HepG2 (cell line): ENCODE data around the gene ZBTB43. TPM values are rescaled to one million over a fixed set of nuclear protein-coding genes. Genes with fewer than 3 reads are reported as not detected.

Experiments
- ATAC-seq: fragments of 200-7000 bp; cut with Tn5 transposase; 3 replicates; pipeline ENCODE4 v1.9.1; 2020; ENCODE audit warnings: mild to moderate bottlenecking, moderate library complexity
- BruUV-seq: library from RNA; stranded (reverse); fragments of 400-500 nt; replicated peaks from 2 replicates; lab custom pipeline; 2021; lab: Mats Ljungman, UMichigan
- CTCF ChIA-PET: fragments of 300-600 bp; formaldehyde crosslinking; extraction: SDS; loops from one replicate; lab custom pipeline; 2021; ENCODE audit warnings: low total read pairs, inconsistent platforms, low intra/inter-chr PET ratio; lab: Yijun Ruan, JAX
- POLR2A ChIA-PET: fragments of 350-600 bp; sonication (Branson Sonifier 250); formaldehyde crosslinking; loops from one replicate; lab custom pipeline; 2020; ENCODE audit warnings: antibody characterized with exemption, inconsistent platforms; lab: Yijun Ruan, JAX
- DNase-seq: peaks from one replicate; pipeline ENCODE4 v3.0.0-alpha.2; 2015; ENCODE audit warnings: low spot score
- FAIRE-seq: peaks from 3 replicates; lab custom pipeline; 2011; peaks lifted over from hg19 to GRCh38; lab: Jason Lieb, UNC
- H2AFZ ChIP-seq: one replicate; pipeline ENCODE4 v1.6.1; 2011; ENCODE audit warnings: low read length, inconsistent platforms
- H3K27ac ChIP-seq: fragments of 300-600 bp; 3 replicates; pipeline ENCODE4 v1.8.0; 2011; ENCODE audit warnings: mixed run types, mild to moderate bottlenecking, mixed read lengths, low read length, inconsistent platforms; ENCODE audit not compliant: insufficient read depth; ENCODE audit errors: extremely low read length
- H3K27me3 ChIP-seq, 2 experiments: fragments of 200-600 bp in 1 of 2; 2 replicates in 1 of 2; 3 replicates in 1 of 2; pipeline versions ENCODE4 v1.6.0 to v1.8.0; 2011; ENCODE audit warnings: low read length in 2 of 2, mild to moderate bottlenecking in 2 of 2, moderate library complexity in 2 of 2, inconsistent platforms in 1 of 2; ENCODE audit not compliant: insufficient read depth in 2 of 2, control insufficient read depth in 1 of 2
- H3K36me3 ChIP-seq, 2 experiments: fragments of 200-600 bp in 1 of 2; replicated peaks in 1 of 2; 2 replicates in 1 of 2; 3 replicates in 1 of 2; pipeline versions ENCODE4 v1.5.1 to v1.8.0; 2011; ENCODE audit warnings: low read length in 2 of 2, inconsistent platforms in 1 of 2; ENCODE audit not compliant: insufficient read depth in 2 of 2, control insufficient read depth in 1 of 2
- H3K4me1 ChIP-seq: 2 replicates; pipeline ENCODE4 v1.5.1; 2012; ENCODE audit warnings: low read length, inconsistent platforms; ENCODE audit not compliant: insufficient read depth
- H3K4me2 ChIP-seq: 2 replicates; pipeline ENCODE4 v1.6.0; 2011; ENCODE audit warnings: low read depth, low read length, inconsistent platforms
- H3K4me3 ChIP-seq, 3 experiments: fragments of 200-600 bp in 1 of 3; sonication (generic), shearing (Covaris generic) in 1 of 3; replicated peaks in 1 of 3; 2 replicates each; pipeline ENCODE4 v1.5.1; 2011 to 2016; ENCODE audit warnings: low read length in 3 of 3, inconsistent platforms in 2 of 3, low read depth in 2 of 3, mild to moderate bottlenecking in 2 of 3, control low read depth in 1 of 3, mixed read lengths in 1 of 3; ENCODE audit not compliant: insufficient read depth in 1 of 3
- H3K79me2 ChIP-seq: one replicate; pipeline ENCODE4 v1.6.1; 2011; ENCODE audit warnings: low read length, inconsistent platforms; ENCODE audit not compliant: insufficient read depth
- H3K9ac ChIP-seq: 2 replicates; pipeline ENCODE4 v1.6.0; 2011; ENCODE audit warnings: mild to moderate bottlenecking, low read depth, low read length, inconsistent platforms; ENCODE audit not compliant: insufficient read depth
- H3K9me3 ChIP-seq: 2 replicates; pipeline ENCODE4 v1.5.1; 2012; ENCODE audit warnings: mild to moderate bottlenecking, low read length
- H4K20me1 ChIP-seq: 2 replicates; pipeline ENCODE4 v1.6.0; 2011; ENCODE audit warnings: inconsistent platforms, mild to moderate bottlenecking, low read length, moderate library complexity; ENCODE audit not compliant: insufficient read depth
- ATF7-NPFF ChIP-seq: sonication (generic); formaldehyde crosslinking; IDR thresholded peaks from 2 replicates; pipeline ENCODE4 v1.8.1; 2023; ENCODE audit warnings: mild to moderate bottlenecking, low read depth, missing genetic modification reagents, moderate library complexity
- ONECUT2 ChIP-seq: sonication (generic); formaldehyde crosslinking; IDR thresholded peaks from 2 replicates; pipeline ENCODE4 v1.4.0; 2020; ENCODE audit warnings: missing genetic modification reagents
- ZNF552 ChIP-seq: sonication (generic); formaldehyde crosslinking; IDR thresholded peaks from 2 replicates; pipeline ENCODE4 v1.9.0; 2022; ENCODE audit warnings: missing genetic modification reagents, mild to moderate bottlenecking, borderline replicate concordance
- WGBS: methylation state at CpG from one replicate; pipeline ENCODE4 v1.1.6; 2017; ENCODE audit warnings: low lambda C conversion rate; 5-methylcytosine and 5-hydroxymethylcytosine counted together
- in situ Hi-C: cut with HindIII; loops from 2 replicates; pipeline ENCODE4 v1.10.0; 2017; ENCODE audit warnings: low pct_unique_long_range_greater_than_20kb; ENCODE audit not compliant: extremely low pct_ligation_motif_present
- intact Hi-C: fragments of 100-400 bp; cut with micrococcal nuclease; formaldehyde crosslinking; loops from one replicate; pipeline ENCODE4 v1.10.0; 2022; ENCODE audit not compliant: unreplicated experiment
- polyA plus RNA-seq, 8 experiments: library from polyadenylated mRNA; depleted of rRNA in 3 of 8; stranded (reverse) in 7 of 8; unstranded in 1 of 8; fragments of >200 nt; fragmentation: Illumina TruSeq in 4 of 8; extraction: Trizol in 4 of 8; gene quantifications; 2 replicates each; pipeline versions ENCODE4 v1.2.1 to v1.2.3, GENCODE V29; 2011 to 2016; ENCODE audit warnings: low read depth in 4 of 8, missing spikeins in 1 of 8, mixed read lengths in 1 of 8; ENCODE audit not compliant: insufficient read depth in 1 of 8
- total RNA-seq, 5 experiments: library from RNA; depleted of rRNA; stranded (reverse); fragments of >200 nt; fragmentation: Illumina TruSeq; extraction: Trizol; gene quantifications; 2 replicates each; pipeline ENCODE4 v1.2.3, GENCODE V29; 2016; ENCODE audit warnings: low read depth in 1 of 5
- TF ChIP-seq, protein P1 (sequence below): fragments of 450-650 bp; IDR thresholded peaks from 2 replicates; pipeline ENCODE4 v1.6.1; 2017
- TF ChIP-seq, protein P2 (sequence below): sonication (generic); formaldehyde crosslinking; IDR thresholded peaks from 2 replicates; pipeline ENCODE4 v1.4.0; 2020; ENCODE audit warnings: missing genetic modification reagents, mild to moderate bottlenecking, borderline replicate concordance

The ZBTB43 gene
- total and polyA plus RNA-seq, 2 of the 13 experiments (the other 11 are each of a cell fraction or from before 2014, with no cell fraction given): 7.1 to 31.4 TPM

DNA sequence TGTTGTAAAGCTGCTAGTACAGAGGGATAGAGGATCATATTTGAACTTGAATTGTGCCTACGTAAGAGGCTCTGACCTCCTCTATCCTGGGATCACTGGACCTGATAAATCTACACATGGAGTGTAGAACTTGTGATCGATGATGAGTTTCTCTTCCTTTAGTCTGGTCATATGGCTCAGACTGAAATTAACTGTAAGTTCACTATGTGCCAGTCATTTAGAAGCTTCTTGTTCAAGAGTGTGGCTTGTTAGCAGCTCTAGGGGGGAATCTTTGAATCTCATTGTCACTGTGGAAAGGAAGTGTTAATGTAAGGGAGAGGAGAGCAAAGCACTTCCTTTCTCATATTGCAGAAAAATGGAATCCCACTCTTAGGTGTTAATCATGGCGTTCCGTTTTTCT, 67.7 kb downstream of the ZBTB43 start:
- Histone ChIP-seq H3K27ac (peak overlapping the region; percentile 30), H3K9me3 (no peaks in the 10 kb centered on the region), H4K20me1 (peaks cover 4% of the 10 kb centered on the region; the same call in 1 of the 2 replicates), H3K4me1 (peaks cover 14% of the 10 kb centered on the region), H3K79me2 (peaks cover 42% of the 10 kb centered on the region), H2AFZ (no peak overlapping the region), H3K4me3 (no peak overlapping the region), H3K36me3 (peaks cover 3 to 4% of the 10 kb centered on the region in 2 experiments; a peak in 3 of 5 replicates), H3K4me2 (no peak overlapping the region), H3K9ac (no peak overlapping the region)
- POLR2A ChIA-PET: interaction anchor here (0.5 kb wide), 1 partner anchor 13 kb away, joined by 3 read pairs; no protein-coding TSS in a partner anchor
- ATAC-seq: no peak; the same call in 2 of the 3 replicates
- intact Hi-C loops: no loop called here
- no peak for DNase-seq
- FAIRE-seq: no peak
- WGBS: 93% methylated on average over 4 of the region's 4 CpGs
- BruUV-seq: no TSS peak
- TF ChIP-seq, protein P1, sequence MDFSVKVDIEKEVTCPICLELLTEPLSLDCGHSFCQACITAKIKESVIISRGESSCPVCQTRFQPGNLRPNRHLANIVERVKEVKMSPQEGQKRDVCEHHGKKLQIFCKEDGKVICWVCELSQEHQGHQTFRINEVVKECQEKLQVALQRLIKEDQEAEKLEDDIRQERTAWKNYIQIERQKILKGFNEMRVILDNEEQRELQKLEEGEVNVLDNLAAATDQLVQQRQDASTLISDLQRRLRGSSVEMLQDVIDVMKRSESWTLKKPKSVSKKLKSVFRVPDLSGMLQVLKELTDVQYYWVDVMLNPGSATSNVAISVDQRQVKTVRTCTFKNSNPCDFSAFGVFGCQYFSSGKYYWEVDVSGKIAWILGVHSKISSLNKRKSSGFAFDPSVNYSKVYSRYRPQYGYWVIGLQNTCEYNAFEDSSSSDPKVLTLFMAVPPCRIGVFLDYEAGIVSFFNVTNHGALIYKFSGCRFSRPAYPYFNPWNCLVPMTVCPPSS: no peak
- TF ChIP-seq ONECUT2: no peak
- TF ChIP-seq, protein P2, sequence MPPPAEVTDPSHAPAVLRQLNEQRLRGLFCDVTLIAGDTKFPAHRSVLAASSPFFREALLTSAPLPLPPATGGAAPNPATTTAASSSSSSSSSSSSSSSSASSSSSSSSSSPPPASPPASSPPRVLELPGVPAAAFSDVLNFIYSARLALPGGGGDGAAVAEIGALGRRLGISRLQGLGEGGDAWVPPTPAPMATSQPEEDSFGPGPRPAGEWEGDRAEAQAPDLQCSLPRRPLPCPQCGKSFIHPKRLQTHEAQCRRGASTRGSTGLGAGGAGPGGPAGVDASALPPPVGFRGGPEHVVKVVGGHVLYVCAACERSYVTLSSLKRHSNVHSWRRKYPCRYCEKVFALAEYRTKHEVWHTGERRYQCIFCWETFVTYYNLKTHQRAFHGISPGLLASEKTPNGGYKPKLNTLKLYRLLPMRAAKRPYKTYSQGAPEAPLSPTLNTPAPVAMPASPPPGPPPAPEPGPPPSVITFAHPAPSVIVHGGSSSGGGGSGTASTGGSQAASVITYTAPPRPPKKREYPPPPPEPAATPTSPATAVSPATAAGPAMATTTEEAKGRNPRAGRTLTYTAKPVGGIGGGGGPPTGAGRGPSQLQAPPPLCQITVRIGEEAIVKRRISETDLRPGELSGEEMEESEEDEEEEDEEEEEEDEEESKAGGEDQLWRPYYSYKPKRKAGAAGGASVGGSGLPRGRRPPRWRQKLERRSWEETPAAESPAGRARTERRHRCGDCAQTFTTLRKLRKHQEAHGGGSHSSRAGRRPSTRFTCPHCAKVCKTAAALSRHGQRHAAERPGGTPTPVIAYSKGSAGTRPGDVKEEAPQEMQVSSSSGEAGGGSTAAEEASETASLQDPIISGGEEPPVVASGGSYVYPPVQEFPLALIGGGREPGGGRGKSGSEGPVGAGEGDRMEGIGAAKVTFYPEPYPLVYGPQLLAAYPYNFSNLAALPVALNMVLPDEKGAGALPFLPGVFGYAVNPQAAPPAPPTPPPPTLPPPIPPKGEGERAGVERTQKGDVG (CRISPR knock-in tag): no peak
- no peak for TF ChIP-seq ATF7-NPFF (CRISPR knock-in tag)
- TF ChIP-seq ZNF552 (CRISPR knock-in tag): no peak
- TF ChIP-seq, all 625 proteins: peak for 0
- in situ Hi-C loops: no loop called here
- no peaks in the 10 kb centered on the region for H3K27me3 ChIP-seq
- CTCF ChIA-PET: no interaction called here
